Measurements from ENCODE around the gene CELF2. TPM values are rescaled to one million over a fixed set of nuclear protein-coding genes. Genes with fewer than 3 reads are reported as not detected.

CELF2 gene
- total RNA-seq, 1 donor from 2014 or later: 54.3 TPM

DNA sequence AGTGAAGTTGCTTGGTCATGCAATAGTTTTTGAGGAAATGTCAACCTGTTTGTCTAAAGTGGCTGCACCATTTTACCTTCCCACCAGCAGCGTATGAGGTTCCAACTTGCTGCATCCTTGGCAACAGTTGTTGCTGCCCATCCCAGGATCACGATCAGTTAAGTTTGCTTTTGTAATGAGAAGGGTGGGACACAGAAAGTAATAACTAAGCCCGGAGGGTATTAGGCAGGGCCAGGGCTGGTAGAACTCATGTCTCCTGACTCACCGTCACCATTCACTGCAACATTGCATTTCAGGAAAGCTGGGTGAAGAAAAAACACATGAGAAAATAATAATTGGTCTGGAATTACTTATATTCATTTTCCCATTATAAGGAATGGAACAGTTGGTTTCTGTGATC lies 25.4 kb downstream of the CELF2 start:
- TF ChIP-seq POLR2AphosphoS5 (IDR thresholded peaks at IDR 0.05; ENCODE audit: insufficient read depth in 1 of 2, low read depth in 1 of 2): no peak
- TF ChIP-seq, protein P1, sequence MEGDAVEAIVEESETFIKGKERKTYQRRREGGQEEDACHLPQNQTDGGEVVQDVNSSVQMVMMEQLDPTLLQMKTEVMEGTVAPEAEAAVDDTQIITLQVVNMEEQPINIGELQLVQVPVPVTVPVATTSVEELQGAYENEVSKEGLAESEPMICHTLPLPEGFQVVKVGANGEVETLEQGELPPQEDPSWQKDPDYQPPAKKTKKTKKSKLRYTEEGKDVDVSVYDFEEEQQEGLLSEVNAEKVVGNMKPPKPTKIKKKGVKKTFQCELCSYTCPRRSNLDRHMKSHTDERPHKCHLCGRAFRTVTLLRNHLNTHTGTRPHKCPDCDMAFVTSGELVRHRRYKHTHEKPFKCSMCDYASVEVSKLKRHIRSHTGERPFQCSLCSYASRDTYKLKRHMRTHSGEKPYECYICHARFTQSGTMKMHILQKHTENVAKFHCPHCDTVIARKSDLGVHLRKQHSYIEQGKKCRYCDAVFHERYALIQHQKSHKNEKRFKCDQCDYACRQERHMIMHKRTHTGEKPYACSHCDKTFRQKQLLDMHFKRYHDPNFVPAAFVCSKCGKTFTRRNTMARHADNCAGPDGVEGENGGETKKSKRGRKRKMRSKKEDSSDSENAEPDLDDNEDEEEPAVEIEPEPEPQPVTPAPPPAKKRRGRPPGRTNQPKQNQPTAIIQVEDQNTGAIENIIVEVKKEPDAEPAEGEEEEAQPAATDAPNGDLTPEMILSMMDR (IDR thresholded peaks at IDR 0.05): no peak
- no peak for TF ChIP-seq POLR2A (IDR thresholded peaks at IDR 0.05)
- H3K4me3 ChIP-seq: no peak overlapping the region
- peaks cover 16% of the 10 kb centered on the region for H3K4me1 ChIP-seq
- no peaks in the 10 kb centered on the region for H3K36me3 ChIP-seq
- DNase-seq (ENCODE audit: extremely low spot score in 2 of 2): no peak
- H3K9me3 ChIP-seq: no peaks in the 10 kb centered on the region
- H3K27me3 ChIP-seq: no peaks in the 10 kb centered on the region
- intact Hi-C loops (cut with DNase I): no loop called here
- H3K27ac ChIP-seq: no peak overlapping the region

DNA sequence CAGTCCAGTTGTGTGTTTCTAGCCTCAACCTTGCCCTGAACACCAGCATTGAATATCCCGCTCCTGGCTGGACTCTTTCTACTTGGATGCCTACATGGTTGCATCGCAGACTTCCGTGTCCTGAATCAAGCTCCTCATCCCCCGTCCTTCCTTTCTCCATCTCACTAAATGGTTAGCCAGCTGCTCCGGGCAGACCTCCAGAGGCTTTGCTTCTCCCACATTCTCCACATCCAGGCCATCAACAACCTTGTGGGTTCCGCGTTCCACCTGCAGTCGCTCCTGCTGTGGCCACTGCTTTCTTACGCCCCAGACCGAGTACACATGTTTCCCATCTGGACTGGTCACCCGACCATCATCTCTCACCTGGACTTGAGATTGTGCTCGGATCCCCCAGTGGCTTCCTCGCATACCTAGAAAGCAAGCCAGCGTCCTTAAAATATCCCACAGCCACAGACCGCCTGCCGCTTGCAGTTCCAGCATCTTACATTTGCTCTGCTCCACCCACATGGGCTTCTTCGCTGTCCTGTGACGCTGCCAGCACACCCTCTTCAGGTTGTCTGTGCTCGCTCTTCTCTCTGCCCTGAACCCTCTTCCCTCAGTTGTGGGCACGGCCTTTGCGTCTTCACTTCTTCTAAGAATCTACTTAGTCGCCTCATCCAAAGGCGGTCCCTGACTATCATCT lies 25.9 kb downstream of the CELF2 start:
- intact Hi-C loops (cut with DNase I): no loop called here
- peaks cover 16% of the 10 kb centered on the region for H3K4me1 ChIP-seq

DNA sequence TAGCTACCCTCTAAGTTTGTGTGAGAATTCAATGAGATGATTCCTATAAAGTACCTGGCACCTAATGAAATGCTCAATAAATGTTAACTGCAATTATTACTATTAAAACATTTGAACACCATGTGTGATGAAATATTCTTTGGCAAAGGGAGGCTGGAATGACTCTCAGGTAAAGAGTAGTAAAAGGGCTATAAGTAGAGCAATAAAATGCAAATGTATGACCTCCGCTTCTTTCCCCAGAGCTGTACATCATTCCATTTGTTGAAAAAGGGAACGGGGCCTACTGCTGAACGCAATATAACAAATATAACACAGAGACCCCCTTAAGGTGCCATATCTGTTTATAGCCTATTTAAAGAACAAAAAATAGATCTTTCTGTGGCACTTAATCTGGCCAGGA lies 27.8 kb downstream of the CELF2 start:
- Histone ChIP-seq H3K4me1 (peaks cover 16% of the 10 kb centered on the region), H3K4me3 (no peak overlapping the region), H3K27ac (no peak overlapping the region), H3K9me3 (no peaks in the 10 kb centered on the region), H3K36me3 (no peaks in the 10 kb centered on the region), H3K27me3 (no peaks in the 10 kb centered on the region)
- DNase-seq (ENCODE audit: extremely low spot score in 2 of 2): no peak
- TF ChIP-seq, protein P1 (IDR thresholded peaks at IDR 0.05): no peak
- TF ChIP-seq POLR2AphosphoS5 (IDR thresholded peaks at IDR 0.05; ENCODE audit: insufficient read depth in 1 of 2, low read depth in 1 of 2) (no peak), POLR2A (IDR thresholded peaks at IDR 0.05) (no peak)
- intact Hi-C loops (cut with DNase I): no loop called here

More for the DNA sequence above, 25.9 kb downstream of the CELF2 start:
- no peaks in the 10 kb centered on the region for H3K36me3 ChIP-seq
- H3K4me3 ChIP-seq: no peak overlapping the region
- TF ChIP-seq POLR2AphosphoS5 (IDR thresholded peaks at IDR 0.05; ENCODE audit: insufficient read depth in 1 of 2, low read depth in 1 of 2) (no peak), POLR2A (IDR thresholded peaks at IDR 0.05) (no peak)
- TF ChIP-seq, protein P1 (IDR thresholded peaks at IDR 0.05): no peak
- DNase-seq (ENCODE audit: extremely low spot score in 2 of 2): no peak
- no peaks in the 10 kb centered on the region for H3K27me3 ChIP-seq
- H3K27ac ChIP-seq: no peak overlapping the region
- H3K9me3 ChIP-seq: no peaks in the 10 kb centered on the region

DNA sequence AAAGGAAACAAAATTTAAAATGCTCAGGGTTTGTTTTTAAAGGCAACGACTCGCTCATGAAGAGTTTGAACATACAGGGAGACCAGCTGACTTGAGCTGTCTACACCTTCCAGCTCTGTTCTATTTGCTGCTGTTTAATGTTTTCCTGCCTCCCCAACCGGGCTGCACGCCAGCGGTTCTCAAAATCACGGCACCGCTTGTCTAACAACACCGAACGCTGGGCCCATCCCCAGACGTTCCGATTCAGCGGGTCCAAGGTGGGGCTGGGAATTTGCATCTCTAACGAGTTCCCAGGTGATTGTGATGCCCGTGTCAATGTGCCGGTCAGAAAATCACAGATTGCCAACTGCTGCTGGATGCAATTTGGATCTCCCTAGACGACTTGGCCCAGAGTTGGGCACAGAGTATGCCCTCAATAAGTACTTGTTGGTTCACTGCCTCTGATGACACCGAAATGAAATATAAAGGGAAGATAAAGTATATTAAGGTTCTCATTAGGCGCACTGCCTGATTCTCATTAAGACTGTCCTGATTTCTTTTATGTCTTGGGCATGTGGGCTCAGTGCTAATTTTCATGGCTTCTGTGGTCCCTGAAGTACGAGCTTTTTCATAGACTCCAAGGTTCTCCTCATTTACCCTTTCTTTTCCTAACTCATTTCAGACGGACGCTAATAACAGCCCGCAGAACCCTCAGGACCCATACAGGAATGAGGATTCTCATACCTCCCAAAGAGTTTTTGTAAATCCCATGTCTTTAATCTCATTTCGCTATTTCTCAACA lies 28.5 kb downstream of the CELF2 start:
- no peak for DNase-seq (ENCODE audit: extremely low spot score in 2 of 2)
- TF ChIP-seq, protein P1 (IDR thresholded peaks at IDR 0.05): no peak
- TF ChIP-seq POLR2A (IDR thresholded peaks at IDR 0.05) (no peak), POLR2AphosphoS5 (IDR thresholded peaks at IDR 0.05; ENCODE audit: insufficient read depth in 1 of 2, low read depth in 1 of 2) (no peak)
- Histone ChIP-seq H3K4me1 (peaks cover 16% of the 10 kb centered on the region), H3K9me3 (no peaks in the 10 kb centered on the region), H3K4me3 (no peak overlapping the region), H3K27ac (no peak overlapping the region), H3K27me3 (no peaks in the 10 kb centered on the region), H3K36me3 (no peaks in the 10 kb centered on the region)
- intact Hi-C loops (cut with DNase I): no loop called here

DNA sequence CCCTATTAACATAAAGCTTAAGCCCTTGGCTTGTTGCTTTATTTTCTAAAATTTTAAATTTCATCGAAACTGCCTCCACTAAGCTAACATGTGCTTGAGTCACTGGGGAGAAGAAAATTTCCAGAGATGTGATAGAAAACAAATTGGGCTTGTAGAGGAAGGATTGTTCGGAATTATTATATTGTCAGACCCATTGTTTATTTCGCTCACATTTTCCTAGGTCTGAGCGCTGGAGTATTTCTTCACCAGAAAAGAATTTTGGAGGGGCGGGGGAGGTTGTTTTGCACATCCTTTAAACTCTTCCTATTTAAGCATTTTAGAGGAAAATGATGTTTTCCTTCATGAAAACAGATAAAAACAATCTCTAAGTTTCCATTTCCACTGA lies 29.1 kb downstream of the CELF2 start:
- no peaks in the 10 kb centered on the region for H3K9me3 ChIP-seq
- H3K36me3 ChIP-seq: no peaks in the 10 kb centered on the region
- H3K4me3 ChIP-seq: no peak overlapping the region
- DNase-seq (ENCODE audit: extremely low spot score in 2 of 2): no peak
- no peak overlapping the region for H3K27ac ChIP-seq
- peaks cover 16% of the 10 kb centered on the region for H3K4me1 ChIP-seq
- H3K27me3 ChIP-seq: no peaks in the 10 kb centered on the region
- intact Hi-C loops (cut with DNase I): no loop called here
- TF ChIP-seq POLR2A (IDR thresholded peaks at IDR 0.05) (no peak), POLR2AphosphoS5 (IDR thresholded peaks at IDR 0.05; ENCODE audit: insufficient read depth in 1 of 2, low read depth in 1 of 2) (no peak)
- TF ChIP-seq, protein P1 (IDR thresholded peaks at IDR 0.05): no peak

All from vagina (tissue), 2 donors.